WTC11 (cell line): ENCODE measurements around the gene LDLRAD4.

Experiments
- ESRRA ChIP-seq: sonication (generic); formaldehyde crosslinking; IDR thresholded peaks from 2 replicates; pipeline ENCODE4 v1.8.1; 2022; ENCODE audit warnings: mild to moderate bottlenecking, missing genetic modification reagents, borderline replicate concordance
- JUN ChIP-seq: sonication (generic); formaldehyde crosslinking; IDR thresholded peaks from 2 replicates; pipeline ENCODE4 v1.8.0; 2023; ENCODE audit warnings: mild to moderate bottlenecking, missing genetic modification reagents
- NR3C1 ChIP-seq: sonication (generic); formaldehyde crosslinking; conservative IDR thresholded peaks from 2 replicates; pipeline ENCODE4 v1.8.1; 2023; ENCODE audit warnings: low read depth, mild to moderate bottlenecking, missing genetic modification reagents
- ZNF263 ChIP-seq: sonication (generic); formaldehyde crosslinking; IDR thresholded peaks from 2 replicates; pipeline ENCODE4 v1.8.1; 2022; ENCODE audit warnings: low read depth, mild to moderate bottlenecking, moderate library complexity, missing genetic modification reagents
- TF ChIP-seq, protein P1 (sequence below): fragments of 200-600 bp; IDR thresholded peaks from 2 replicates; pipeline ENCODE4 v1.8.0; 2022; ENCODE audit warnings: antibody characterized with exemption
- TF ChIP-seq, protein P2 (sequence below): sonication (generic); formaldehyde crosslinking; IDR thresholded peaks from 2 replicates; pipeline ENCODE4 v1.8.1; 2023; ENCODE audit warnings: mild to moderate bottlenecking, missing genetic modification reagents

DNA sequence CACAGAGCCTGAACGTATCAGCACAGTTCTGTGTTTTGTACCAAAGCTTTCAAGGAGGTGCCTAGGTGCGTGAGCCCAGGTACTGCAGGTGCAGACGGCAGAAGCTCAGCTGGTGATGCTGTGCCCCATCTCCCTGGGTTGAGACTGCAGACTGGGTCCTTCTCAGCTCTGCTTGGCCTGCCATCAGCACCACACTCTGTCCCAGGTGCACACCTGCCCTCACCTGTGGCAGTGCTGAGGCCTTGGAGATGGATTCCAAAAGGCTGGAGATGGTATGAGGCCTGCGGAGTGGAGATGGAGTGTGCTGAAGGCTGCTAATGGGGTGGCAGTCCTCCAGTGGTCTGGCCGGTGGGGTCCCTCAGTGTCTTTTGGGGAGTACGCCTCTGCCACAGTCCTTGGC lies 9.3 kb downstream of the LDLRAD4 start:
- TF ChIP-seq, protein P1, sequence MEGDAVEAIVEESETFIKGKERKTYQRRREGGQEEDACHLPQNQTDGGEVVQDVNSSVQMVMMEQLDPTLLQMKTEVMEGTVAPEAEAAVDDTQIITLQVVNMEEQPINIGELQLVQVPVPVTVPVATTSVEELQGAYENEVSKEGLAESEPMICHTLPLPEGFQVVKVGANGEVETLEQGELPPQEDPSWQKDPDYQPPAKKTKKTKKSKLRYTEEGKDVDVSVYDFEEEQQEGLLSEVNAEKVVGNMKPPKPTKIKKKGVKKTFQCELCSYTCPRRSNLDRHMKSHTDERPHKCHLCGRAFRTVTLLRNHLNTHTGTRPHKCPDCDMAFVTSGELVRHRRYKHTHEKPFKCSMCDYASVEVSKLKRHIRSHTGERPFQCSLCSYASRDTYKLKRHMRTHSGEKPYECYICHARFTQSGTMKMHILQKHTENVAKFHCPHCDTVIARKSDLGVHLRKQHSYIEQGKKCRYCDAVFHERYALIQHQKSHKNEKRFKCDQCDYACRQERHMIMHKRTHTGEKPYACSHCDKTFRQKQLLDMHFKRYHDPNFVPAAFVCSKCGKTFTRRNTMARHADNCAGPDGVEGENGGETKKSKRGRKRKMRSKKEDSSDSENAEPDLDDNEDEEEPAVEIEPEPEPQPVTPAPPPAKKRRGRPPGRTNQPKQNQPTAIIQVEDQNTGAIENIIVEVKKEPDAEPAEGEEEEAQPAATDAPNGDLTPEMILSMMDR, result no peak
- TF ChIP-seq ZNF263 (no peak), ESRRA (CRISPR knock-in tag) (no peak), JUN (CRISPR knock-in tag) (no peak), NR3C1 (CRISPR knock-in tag) (no peak)
- TF ChIP-seq, protein P2, sequence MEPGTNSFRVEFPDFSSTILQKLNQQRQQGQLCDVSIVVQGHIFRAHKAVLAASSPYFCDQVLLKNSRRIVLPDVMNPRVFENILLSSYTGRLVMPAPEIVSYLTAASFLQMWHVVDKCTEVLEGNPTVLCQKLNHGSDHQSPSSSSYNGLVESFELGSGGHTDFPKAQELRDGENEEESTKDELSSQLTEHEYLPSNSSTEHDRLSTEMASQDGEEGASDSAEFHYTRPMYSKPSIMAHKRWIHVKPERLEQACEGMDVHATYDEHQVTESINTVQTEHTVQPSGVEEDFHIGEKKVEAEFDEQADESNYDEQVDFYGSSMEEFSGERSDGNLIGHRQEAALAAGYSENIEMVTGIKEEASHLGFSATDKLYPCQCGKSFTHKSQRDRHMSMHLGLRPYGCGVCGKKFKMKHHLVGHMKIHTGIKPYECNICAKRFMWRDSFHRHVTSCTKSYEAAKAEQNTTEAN (CRISPR knock-in tag), result no peak
